Neuronal stem cell (in vitro differentiated cells): Measurements from ENCODE around the gene SFXN4.
A peak's percentile ranks its signal among the peaks of the same experiment; 100 is the strongest.
"Not testable (repeated sequence)": the region's sequence is repeated elsewhere in the genome, so short reads cannot be mapped to it uniquely, and the experiment has no call there.

Experiments
- DNase-seq: peaks from one replicate; pipeline ENCODE4 v3.0.0-alpha.2; 2013; ENCODE audit warnings: low spot score
- H2AFZ ChIP-seq: one replicate; pipeline ENCODE4 v1.6.1; 2013; ENCODE audit warnings: mild to moderate bottlenecking, low read length, inconsistent platforms
- H2AK5ac ChIP-seq: 2 replicates; pipeline ENCODE4 v1.6.1; 2013; ENCODE audit warnings: low read depth, mild to moderate bottlenecking, inconsistent platforms, low read length, moderate library complexity, mixed read lengths
- H2BK120ac ChIP-seq: 2 replicates; pipeline ENCODE4 v1.6.1; 2013; ENCODE audit warnings: low read depth, mild to moderate bottlenecking, inconsistent platforms, low read length, moderate library complexity, mixed read lengths
- H2BK12ac ChIP-seq: one replicate; pipeline ENCODE4 v1.6.1; 2013; ENCODE audit warnings: low read length, inconsistent platforms
- H2BK15ac ChIP-seq: 2 replicates; pipeline ENCODE4 v1.6.1; 2013; ENCODE audit warnings: mild to moderate bottlenecking, low read length, inconsistent platforms, mixed read lengths
- H2BK5ac ChIP-seq: one replicate; pipeline ENCODE4 v1.6.1; 2013; ENCODE audit warnings: inconsistent platforms, mild to moderate bottlenecking, low read length, moderate library complexity
- H3K14ac ChIP-seq: one replicate; pipeline ENCODE4 v1.6.1; 2013; ENCODE audit warnings: low read length, inconsistent platforms
- H3K18ac ChIP-seq: 2 replicates; pipeline ENCODE4 v1.6.1; 2013; ENCODE audit warnings: low read length, inconsistent platforms
- H3K23ac ChIP-seq: 2 replicates; pipeline ENCODE4 v1.6.1; 2013; ENCODE audit warnings: low read depth, mild to moderate bottlenecking, mixed read lengths, low read length, inconsistent platforms; ENCODE audit not compliant: poor library complexity
- H3K27ac ChIP-seq: replicated peaks from 3 replicates; pipeline ENCODE4 v1.5.1; 2013; ENCODE audit warnings: low read length, inconsistent platforms
- H3K27me3 ChIP-seq, 3 experiments: 2 replicates each; pipeline ENCODE4 v1.6.1; 2013; ENCODE audit warnings: low read length in 3 of 3, mild to moderate bottlenecking in 2 of 3, inconsistent platforms in 1 of 3, low read depth in 1 of 3, mixed read lengths in 1 of 3, moderate library complexity in 1 of 3; ENCODE audit not compliant: control insufficient read depth in 3 of 3, insufficient read depth in 3 of 3
- H3K36me3 ChIP-seq, 2 donors: replicated peaks in 1 of 2; 2 replicates each; pipeline ENCODE4 v1.6.1; 2013; ENCODE audit warnings: low read length in 2 of 2; ENCODE audit not compliant: control insufficient read depth in 2 of 2, insufficient read depth in 2 of 2
- H3K4ac ChIP-seq: 2 replicates; pipeline ENCODE4 v1.6.1; 2013; ENCODE audit warnings: inconsistent platforms, mild to moderate bottlenecking, low read length, moderate library complexity
- H3K4me1 ChIP-seq, 2 donors: 1 replicate in 1 of 2; 2 replicates in 1 of 2; pipeline ENCODE4 v1.6.1; 2013; ENCODE audit warnings: low read length in 2 of 2, low read depth in 1 of 2; ENCODE audit not compliant: control insufficient read depth in 2 of 2, insufficient read depth in 1 of 2
- H3K4me2 ChIP-seq: one replicate; pipeline ENCODE4 v1.6.1; 2013; ENCODE audit warnings: mild to moderate bottlenecking, low read length, inconsistent platforms; ENCODE audit not compliant: insufficient read depth, poor library complexity, severe bottlenecking
- H3K4me3 ChIP-seq, 2 donors: 2 replicates each; pipeline ENCODE4 v1.5.1; 2013; ENCODE audit warnings: low read length in 2 of 2, mild to moderate bottlenecking in 2 of 2, inconsistent platforms in 1 of 2, moderate library complexity in 1 of 2
- H3K79me1 ChIP-seq: one replicate; pipeline ENCODE4 v1.6.1; 2013; ENCODE audit warnings: low read depth, mild to moderate bottlenecking, inconsistent platforms, low read length, moderate library complexity
- H3K9ac ChIP-seq: one replicate; pipeline ENCODE4 v1.6.1; 2013; ENCODE audit warnings: mild to moderate bottlenecking, low read depth, low read length, inconsistent platforms; ENCODE audit not compliant: poor library complexity
- H3K9me3 ChIP-seq, 2 donors: replicated peaks in 1 of 2; 2 replicates each; pipeline versions ENCODE3 to v1.6.1; 2013; ENCODE audit warnings: low read length in 2 of 2, mild to moderate bottlenecking in 2 of 2, inconsistent platforms in 1 of 2, low read depth in 1 of 2, mixed read lengths in 1 of 2, moderate library complexity in 1 of 2; ENCODE audit not compliant: control insufficient read depth in 2 of 2, insufficient read depth in 1 of 2
- H4K8ac ChIP-seq: one replicate; pipeline ENCODE4 v1.6.1; 2013; ENCODE audit warnings: low read depth, mild to moderate bottlenecking, inconsistent platforms, low read length, moderate library complexity
- H4K91ac ChIP-seq: one replicate; pipeline ENCODE4 v1.6.1; 2013; ENCODE audit warnings: low read length, low read depth, mild to moderate bottlenecking, inconsistent platforms; ENCODE audit not compliant: poor library complexity
- WGBS, 2 donors: extraction: QIAGEN DNeasy Blood & Tissue Kit; methylation state at CpG; one replicate each; pipeline ENCODE4 v1.1.7; 2013; ENCODE audit warnings: missing lambda C conversion rate in 2 of 2, mixed read lengths in 1 of 2; ENCODE audit not compliant: insufficient read length in 2 of 2, insufficient replicate concordance in 1 of 2; ENCODE audit errors: extremely low coverage in 2 of 2; 5-methylcytosine and 5-hydroxymethylcytosine counted together

SFXN4 gene

DNA sequence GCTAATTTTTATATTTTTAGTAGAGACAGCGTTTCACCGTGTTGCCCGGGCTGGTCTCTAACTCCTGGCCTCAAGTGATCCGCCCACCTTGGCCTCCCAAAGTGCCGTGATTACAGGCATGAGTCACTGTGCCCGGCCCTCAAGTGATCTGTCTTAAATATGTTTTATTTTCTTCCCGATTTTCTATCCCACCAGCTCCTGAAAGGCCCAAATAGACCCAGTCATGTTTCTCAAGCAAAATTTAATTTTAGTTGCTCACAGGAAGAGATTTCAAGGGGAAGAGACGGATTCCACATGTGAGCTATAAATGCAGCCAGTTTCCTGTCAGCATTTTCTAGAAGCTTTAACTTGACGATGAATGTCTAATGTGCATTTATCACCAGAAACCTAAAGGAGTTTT lies 49.6 kb downstream of the SFXN4 start:
- Histone ChIP-seq H3K27ac (no peak overlapping the region), H3K79me1 (no peaks in the 10 kb centered on the region), H3K23ac (no peak overlapping the region), H3K4me3 (no peak overlapping the region), H2BK12ac (no peak overlapping the region), H3K27me3 (no peaks in the 10 kb centered on the region), H2AK5ac (no peak overlapping the region), H2BK15ac (no peak overlapping the region), H3K9ac (no peak overlapping the region), H3K18ac (no peak overlapping the region), H3K9me3 (peaks cover 0 to 5% of the 10 kb centered on the region in 2 donors), H4K91ac (no peak overlapping the region), H3K14ac (no peak overlapping the region), H3K4ac (no peak overlapping the region), H3K36me3 (peaks cover 30 to 90% of the 10 kb centered on the region in 2 donors), H2BK120ac (no peak overlapping the region), H2AFZ (no peak overlapping the region), H3K4me1 (no peaks in the 10 kb centered on the region), H4K8ac (no peak overlapping the region), H3K4me2 (no peak overlapping the region), H2BK5ac (no peak overlapping the region)
- no peak for DNase-seq
- WGBS, 2 donors = no CpG with 5 or more reads among the region's 9 CpGs

DNA sequence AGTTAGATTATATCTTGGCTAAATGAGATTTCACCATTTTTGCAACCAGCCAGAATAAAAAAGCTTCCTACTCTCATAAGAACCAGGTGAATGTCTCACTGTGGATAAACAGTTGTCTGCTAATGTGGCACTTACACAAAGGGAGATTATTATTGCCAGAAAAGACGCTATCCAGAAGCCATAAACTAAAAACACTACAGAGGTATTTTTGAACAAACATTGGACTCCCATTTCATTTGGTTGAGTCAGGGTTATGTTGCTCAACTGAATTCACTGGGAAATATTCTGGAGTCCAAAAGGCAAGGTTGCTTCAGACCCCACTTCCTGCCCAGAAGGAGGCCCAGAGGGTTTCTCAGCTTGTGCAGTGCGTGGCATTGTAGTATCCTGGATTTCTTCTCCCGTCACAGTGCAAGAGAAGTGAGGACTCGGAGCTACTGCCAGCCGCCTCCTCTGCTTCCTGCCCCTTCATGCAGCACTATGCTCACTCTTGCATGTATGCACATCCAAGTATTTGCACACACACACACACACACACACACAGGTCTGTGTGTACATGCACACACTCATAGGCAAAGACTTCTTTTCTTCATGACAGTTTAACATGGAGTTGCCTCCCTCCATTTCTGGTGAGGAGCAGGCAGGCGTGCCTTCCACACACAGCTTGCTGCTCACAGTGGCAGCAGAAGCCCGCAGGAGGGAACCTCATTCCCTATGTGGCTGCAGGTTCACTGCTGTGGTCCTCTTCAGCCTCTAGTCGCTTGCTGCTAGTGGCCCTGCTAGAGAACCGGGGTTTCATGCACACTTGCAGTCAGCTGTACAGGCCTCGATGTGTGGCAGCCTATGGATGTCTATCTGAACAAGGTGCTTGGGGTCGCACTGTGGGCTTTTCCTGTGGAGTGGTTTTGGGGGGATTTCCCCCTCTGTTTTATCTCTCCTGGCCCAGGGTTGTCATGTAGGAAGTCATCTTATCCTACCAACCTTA lies 51.5 kb downstream of the SFXN4 start:
- H3K79me1 ChIP-seq = no peaks in the 10 kb centered on the region
- H3K27ac ChIP-seq = no peak overlapping the region
- H3K4ac ChIP-seq = no peak overlapping the region
- H3K4me2 ChIP-seq = no peak overlapping the region
- H4K91ac ChIP-seq = no peak overlapping the region
- peaks cover 0 to 5% of the 10 kb centered on the region in 2 donors for H3K9me3 ChIP-seq
- H2AK5ac ChIP-seq = no peak overlapping the region
- H4K8ac ChIP-seq = no peak overlapping the region
- H3K18ac ChIP-seq = no peak overlapping the region
- H2BK12ac ChIP-seq = no peak overlapping the region
- H2BK120ac ChIP-seq = no peak overlapping the region
- no peak overlapping the region for H3K14ac ChIP-seq
- peaks cover 23 to 92% of the 10 kb centered on the region in 2 donors for H3K36me3 ChIP-seq
- H3K27me3 ChIP-seq = no peaks in the 10 kb centered on the region
- no peaks in the 10 kb centered on the region for H3K4me1 ChIP-seq
- no peak overlapping the region for H2BK15ac ChIP-seq
- no peak overlapping the region for H2AFZ ChIP-seq
- no peak overlapping the region for H3K9ac ChIP-seq
- no peak for DNase-seq
- no CpG with 5 or more reads among the region's 11 CpGs for WGBS, 2 donors
- H2BK5ac ChIP-seq = no peak overlapping the region
- peak overlapping the region in 1 of 2 donors; percentile 64 for H3K4me3 ChIP-seq
- H3K23ac ChIP-seq = no peak overlapping the region

DNA sequence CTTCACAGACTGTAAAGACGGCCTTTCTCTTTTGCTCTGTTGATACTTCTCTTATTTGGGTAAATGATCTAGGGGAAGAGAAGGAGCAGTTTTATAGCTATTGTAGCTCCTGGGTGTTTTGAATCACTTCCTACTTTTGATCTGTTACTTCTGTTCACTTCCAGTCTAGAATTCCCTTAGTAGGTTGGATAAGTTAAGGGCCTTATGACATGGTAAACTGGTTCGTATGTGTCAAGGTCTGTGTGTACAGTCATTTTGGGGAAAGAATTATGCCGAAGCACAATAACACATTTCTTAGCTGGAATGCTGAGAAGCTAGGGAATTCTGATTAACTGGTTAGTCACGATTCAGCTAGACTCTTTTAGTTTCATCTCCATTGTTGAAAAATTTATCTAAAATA lies 53.5 kb downstream of the SFXN4 start:
- no peak overlapping the region for H2BK15ac ChIP-seq
- DNase-seq = no peak
- no peaks in the 10 kb centered on the region for H3K4me1 ChIP-seq
- no peaks in the 10 kb centered on the region for H3K79me1 ChIP-seq
- H3K9me3 ChIP-seq = peaks cover 0 to 5% of the 10 kb centered on the region in 2 donors
- H3K18ac ChIP-seq = no peak overlapping the region
- H2AFZ ChIP-seq = no peak overlapping the region
- no peak overlapping the region for H3K27ac ChIP-seq
- H4K8ac ChIP-seq = no peak overlapping the region
- H3K27me3 ChIP-seq = no peaks in the 10 kb centered on the region
- no peak overlapping the region for H3K9ac ChIP-seq
- no peak overlapping the region for H2BK5ac ChIP-seq
- no peak overlapping the region for H2AK5ac ChIP-seq
- H3K36me3 ChIP-seq = peaks cover 19 to 91% of the 10 kb centered on the region in 2 donors
- H3K23ac ChIP-seq = no peak overlapping the region
- no peak overlapping the region for H3K4me3 ChIP-seq
- WGBS, 2 donors = no CpG with 5 or more reads among the region's 4 CpGs
- H3K4me2 ChIP-seq = no peak overlapping the region
- no peak overlapping the region for H3K4ac ChIP-seq
- no peak overlapping the region for H2BK12ac ChIP-seq
- H2BK120ac ChIP-seq = no peak overlapping the region
- no peak overlapping the region for H3K14ac ChIP-seq
- no peak overlapping the region for H4K91ac ChIP-seq

DNA sequence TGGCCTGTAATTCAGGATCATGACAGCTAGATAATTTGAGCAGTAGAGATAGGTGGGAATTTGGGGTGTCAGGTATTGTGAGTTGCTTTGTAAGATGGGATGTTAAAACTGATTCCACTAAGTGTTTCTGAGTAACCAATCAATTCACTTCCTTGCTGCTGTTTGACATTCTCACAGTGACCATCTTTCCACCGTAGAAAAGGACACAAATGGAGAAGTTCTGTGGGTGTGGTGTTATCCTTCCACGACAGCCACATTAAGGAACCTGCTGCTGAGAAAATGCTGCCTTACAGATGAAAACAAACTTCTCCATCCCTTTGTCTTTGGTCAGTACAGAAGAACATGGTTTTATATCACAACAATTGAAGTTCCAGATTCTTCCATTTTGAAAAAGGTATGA lies 57.7 kb downstream of the SFXN4 start:
- WGBS, 2 donors = no CpG with 5 or more reads among the region's 2 CpGs
- not testable (repeated sequence) for H3K9me3 ChIP-seq, H2BK15ac ChIP-seq, H3K9ac ChIP-seq, H3K4me3 ChIP-seq, H3K79me1 ChIP-seq, H2BK12ac ChIP-seq, H2AK5ac ChIP-seq, H3K18ac ChIP-seq, H3K14ac ChIP-seq, H3K23ac ChIP-seq, H2BK120ac ChIP-seq, H4K8ac ChIP-seq, H2AFZ ChIP-seq, H3K27ac ChIP-seq, H4K91ac ChIP-seq, H3K4ac ChIP-seq, H3K4me2 ChIP-seq, H2BK5ac ChIP-seq, H3K27me3 ChIP-seq, DNase-seq, H3K4me1 ChIP-seq
- H3K36me3 ChIP-seq = peaks cover 6 to 67% of the 10 kb centered on the region in 2 donors
